ENCODE measurements around the gene GNG2. TPM values are rescaled to one million over a fixed set of nuclear protein-coding genes. Genes with fewer than 3 reads are reported as not detected.

The GNG2 gene
- total and polyA plus RNA-seq, 2 donors (not counting 1 experiment from before 2014, with no cell fraction given), result 21.1 to 21.5 TPM

DNA sequence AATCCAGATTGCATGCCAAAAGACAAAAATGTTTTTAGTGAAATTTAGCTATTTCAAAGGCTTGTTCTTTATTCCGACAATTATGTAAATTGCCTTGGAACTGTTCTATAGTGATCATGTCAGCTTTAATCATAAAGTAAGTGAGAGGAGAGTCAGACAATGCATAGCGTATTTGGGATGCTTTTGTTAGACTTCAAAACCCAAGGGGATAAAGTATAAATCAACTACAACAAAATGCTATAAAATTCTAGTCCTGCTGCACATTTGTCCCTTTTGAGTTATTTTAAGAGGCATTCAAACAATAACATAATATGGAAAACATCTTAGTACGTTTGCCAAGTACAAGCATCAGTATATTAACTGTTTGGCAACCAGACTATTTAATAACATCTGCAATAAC is 140.3 kb downstream of the GNG2 start:
- Histone ChIP-seq H3K9ac (ENCODE audit: insufficient read depth, low read length) (no peak overlapping the region), H3K79me2 (ENCODE audit: control insufficient read depth, insufficient read depth, low read length) (peaks cover 4% of the 10 kb centered on the region), H3K27ac (ENCODE audit: insufficient read depth, low read length) (no peak overlapping the region), H3K27me3 (ENCODE audit: control insufficient read depth, insufficient read depth, low read length) (no peaks in the 10 kb centered on the region), H4K20me1 (ENCODE audit: control insufficient read depth, extremely low read depth, insufficient read depth, low read length) (no peaks in the 10 kb centered on the region), H3K36me3 (ENCODE audit: control insufficient read depth, insufficient read depth, low read length) (peaks cover 26% of the 10 kb centered on the region), H2AFZ (ENCODE audit: low read length) (no peak overlapping the region), H3K4me2 (ENCODE audit: extremely low read depth, insufficient read depth, low read length) (no peak overlapping the region), H3K4me3 (replicated peaks in 1 of 4; ENCODE audit: control extremely low read depth in 1 of 4, insufficient read depth in 1 of 4, low read depth in 3 of 4, low read length in 4 of 4) (no peak overlapping the region), H3K9me3 (ENCODE audit: control insufficient read depth, insufficient read depth, low read depth, low read length) (no peaks in the 10 kb centered on the region), H3K4me1 (ENCODE audit: control insufficient read depth, extremely low read depth, insufficient read depth, low read length) (peaks cover 13% of the 10 kb centered on the region)
- no peak for DNase-seq (ENCODE audit: low read depth in 2 of 2)
- TF ChIP-seq, protein P1, sequence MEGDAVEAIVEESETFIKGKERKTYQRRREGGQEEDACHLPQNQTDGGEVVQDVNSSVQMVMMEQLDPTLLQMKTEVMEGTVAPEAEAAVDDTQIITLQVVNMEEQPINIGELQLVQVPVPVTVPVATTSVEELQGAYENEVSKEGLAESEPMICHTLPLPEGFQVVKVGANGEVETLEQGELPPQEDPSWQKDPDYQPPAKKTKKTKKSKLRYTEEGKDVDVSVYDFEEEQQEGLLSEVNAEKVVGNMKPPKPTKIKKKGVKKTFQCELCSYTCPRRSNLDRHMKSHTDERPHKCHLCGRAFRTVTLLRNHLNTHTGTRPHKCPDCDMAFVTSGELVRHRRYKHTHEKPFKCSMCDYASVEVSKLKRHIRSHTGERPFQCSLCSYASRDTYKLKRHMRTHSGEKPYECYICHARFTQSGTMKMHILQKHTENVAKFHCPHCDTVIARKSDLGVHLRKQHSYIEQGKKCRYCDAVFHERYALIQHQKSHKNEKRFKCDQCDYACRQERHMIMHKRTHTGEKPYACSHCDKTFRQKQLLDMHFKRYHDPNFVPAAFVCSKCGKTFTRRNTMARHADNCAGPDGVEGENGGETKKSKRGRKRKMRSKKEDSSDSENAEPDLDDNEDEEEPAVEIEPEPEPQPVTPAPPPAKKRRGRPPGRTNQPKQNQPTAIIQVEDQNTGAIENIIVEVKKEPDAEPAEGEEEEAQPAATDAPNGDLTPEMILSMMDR (conservative IDR thresholded peaks at IDR 0.05 in 1 of 2, IDR thresholded peaks at IDR 0.05 in 1 of 2; ENCODE audit: low read depth in 1 of 2, low read length in 2 of 2), result no peak
- TF ChIP-seq EZH2 (IDR thresholded peaks at IDR 0.05; ENCODE audit: low read length, missing control alignments), result no peak

DNA sequence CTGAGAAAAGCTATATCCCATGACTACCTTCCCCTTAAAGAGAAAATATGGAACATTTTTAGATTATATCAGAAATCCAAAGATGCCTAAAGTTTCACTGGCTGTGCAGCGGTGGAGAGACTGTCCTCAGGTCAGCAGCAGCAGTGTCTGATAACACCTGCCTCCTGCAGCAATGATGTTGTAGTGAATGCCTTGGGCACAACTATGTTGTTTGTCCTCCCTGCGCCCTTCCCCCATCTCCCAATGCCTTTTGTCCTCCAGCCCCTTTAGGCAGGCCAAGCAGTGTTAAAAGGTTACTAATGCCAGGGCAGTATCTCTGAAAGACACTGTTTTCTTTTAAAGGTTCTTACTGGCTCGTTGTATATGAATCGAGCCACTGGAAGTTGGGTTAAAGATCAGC is 142.1 kb downstream of the GNG2 start:
- Histone ChIP-seq H3K4me3 (replicated peaks in 1 of 4; ENCODE audit: control extremely low read depth in 1 of 4, insufficient read depth in 1 of 4, low read depth in 3 of 4, low read length in 4 of 4) (no peak overlapping the region), H3K4me1 (ENCODE audit: control insufficient read depth, extremely low read depth, insufficient read depth, low read length) (peaks cover 13% of the 10 kb centered on the region), H3K9me3 (ENCODE audit: control insufficient read depth, insufficient read depth, low read depth, low read length) (no peaks in the 10 kb centered on the region), H3K79me2 (ENCODE audit: control insufficient read depth, insufficient read depth, low read length) (peaks cover 4% of the 10 kb centered on the region), H3K9ac (ENCODE audit: insufficient read depth, low read length) (no peak overlapping the region), H2AFZ (ENCODE audit: low read length) (no peak overlapping the region), H3K27ac (ENCODE audit: insufficient read depth, low read length) (no peak overlapping the region), H4K20me1 (ENCODE audit: control insufficient read depth, extremely low read depth, insufficient read depth, low read length) (no peaks in the 10 kb centered on the region), H3K36me3 (ENCODE audit: control insufficient read depth, insufficient read depth, low read length) (peaks cover 29% of the 10 kb centered on the region), H3K4me2 (ENCODE audit: extremely low read depth, insufficient read depth, low read length) (no peak overlapping the region), H3K27me3 (ENCODE audit: control insufficient read depth, insufficient read depth, low read length) (no peaks in the 10 kb centered on the region)
- TF ChIP-seq EZH2 (IDR thresholded peaks at IDR 0.05; ENCODE audit: low read length, missing control alignments), result no peak
- TF ChIP-seq, protein P1 (conservative IDR thresholded peaks at IDR 0.05 in 1 of 2, IDR thresholded peaks at IDR 0.05 in 1 of 2; ENCODE audit: low read depth in 1 of 2, low read length in 2 of 2), result no peak
- no peak for DNase-seq (ENCODE audit: low read depth in 2 of 2)

- Histone ChIP-seq H3K36me3 (ENCODE audit: control insufficient read depth, insufficient read depth, low read length) (peaks cover 34% of the 10 kb centered on the region), H3K4me1 (ENCODE audit: control insufficient read depth, extremely low read depth, insufficient read depth, low read length) (peaks cover 13% of the 10 kb centered on the region), H3K4me2 (ENCODE audit: extremely low read depth, insufficient read depth, low read length) (no peak overlapping the region), H3K4me3 (replicated peaks in 1 of 4; ENCODE audit: control extremely low read depth in 1 of 4, insufficient read depth in 1 of 4, low read depth in 3 of 4, low read length in 4 of 4) (no peak overlapping the region), H2AFZ (ENCODE audit: low read length) (no peak overlapping the region), H3K27me3 (ENCODE audit: control insufficient read depth, insufficient read depth, low read length) (no peaks in the 10 kb centered on the region), H4K20me1 (ENCODE audit: control insufficient read depth, extremely low read depth, insufficient read depth, low read length) (no peaks in the 10 kb centered on the region), H3K9me3 (ENCODE audit: control insufficient read depth, insufficient read depth, low read depth, low read length) (no peaks in the 10 kb centered on the region), H3K9ac (ENCODE audit: insufficient read depth, low read length) (no peak overlapping the region), H3K79me2 (ENCODE audit: control insufficient read depth, insufficient read depth, low read length) (peaks cover 4% of the 10 kb centered on the region), H3K27ac (ENCODE audit: insufficient read depth, low read length) (no peak overlapping the region)
- TF ChIP-seq, protein P1 (conservative IDR thresholded peaks at IDR 0.05 in 1 of 2, IDR thresholded peaks at IDR 0.05 in 1 of 2; ENCODE audit: low read depth in 1 of 2, low read length in 2 of 2), result no peak
- no peak for TF ChIP-seq EZH2 (IDR thresholded peaks at IDR 0.05; ENCODE audit: low read length, missing control alignments)
- peak; percentile 53 to 86 for DNase-seq (ENCODE audit: low read depth in 2 of 2)
These were observed 142.9 kb downstream of the GNG2 start for GRCh38 chr14:52003324-52003723.
